GM23248 (cell line): Measurements from ENCODE around the gene SF3B5.

Experiments used
- EZH2 ChIP-seq: fragments of 200-600 bp; sonication (generic); IDR thresholded peaks from 2 replicates; pipeline ENCODE4 v1.6.1; 2018; ENCODE audit warnings: antibody characterized with exemption, mild to moderate bottlenecking; ENCODE audit not compliant: insufficient read depth, poor library complexity, severe bottlenecking
- EZH2phosphoT487 ChIP-seq: fragments of 200-600 bp; sonication (generic); IDR thresholded peaks from 2 replicates; pipeline ENCODE4 v1.6.1; 2018; ENCODE audit warnings: antibody characterized with exemption, moderate library complexity, mild to moderate bottlenecking, low read depth; ENCODE audit not compliant: insufficient read depth

- TF ChIP-seq EZH2 (no peak), EZH2phosphoT487 (no peak)
These were observed 14.8 kb upstream of the SF3B5 start for GRCh38 chr6:144110210-144110609.
